IMR-90 (cell line): ENCODE results near the gene CLCF1. TPM values are rescaled to one million over a fixed set of nuclear protein-coding genes. Genes with fewer than 3 reads are reported as not detected.

ENCODE experiments used
- ATAC-seq: fragments of 200-7000 bp; cut with Tn5 transposase; 2 replicates; pipeline ENCODE4 v1.9.1; 2020; ENCODE audit warnings: low read depth, mild to moderate bottlenecking, moderate library complexity
- BruUV-seq: library from RNA; stranded (reverse); fragments of 400-500 nt; replicated peaks from 2 replicates; lab custom pipeline; 2021; lab: Mats Ljungman, UMichigan
- CTCF ChIA-PET: fragments of 300-600 bp; formaldehyde crosslinking; extraction: SDS; loops from one replicate; lab custom pipeline; 2021; ENCODE audit warnings: antibody characterized with exemption; lab: Yijun Ruan, JAX
- POLR2A ChIA-PET: fragments of 300-600 bp; sonication (Branson Sonifier 250); formaldehyde crosslinking; loops from one replicate; lab custom pipeline; 2022; ENCODE audit warnings: antibody characterized with exemption; ENCODE audit not compliant: unreplicated experiment; lab: Charles Lee
- DNase-seq: peaks from one replicate; pipeline ENCODE4 v3.0.0; 2013
- H2AFZ ChIP-seq: replicated peaks from 2 replicates; pipeline ENCODE3; 2013; ENCODE audit warnings: low read length, mild to moderate bottlenecking; ENCODE audit not compliant: poor library complexity
- H2AK5ac ChIP-seq: 2 replicates; pipeline ENCODE4 v1.6.1; 2013; ENCODE audit warnings: low read depth, low read length, inconsistent platforms
- H2AK9ac ChIP-seq: replicated peaks from 2 replicates; pipeline ENCODE3; 2013; ENCODE audit warnings: mild to moderate bottlenecking, low read depth, low read length, moderate library complexity; ENCODE audit not compliant: poor library complexity
- H2BK120ac ChIP-seq: 2 replicates; pipeline ENCODE4 v1.6.1; 2013; ENCODE audit warnings: low read depth, low read length, inconsistent platforms
- H2BK15ac ChIP-seq: 3 replicates; pipeline ENCODE4 v1.6.1; 2013; ENCODE audit warnings: low read depth, low read length, inconsistent platforms
- H2BK20ac ChIP-seq: 2 replicates; pipeline ENCODE4 v1.6.1; 2013; ENCODE audit warnings: low read depth, mild to moderate bottlenecking, inconsistent platforms, low read length, moderate library complexity
- H2BK5ac ChIP-seq: 2 replicates; pipeline ENCODE4 v1.6.1; 2013; ENCODE audit warnings: mild to moderate bottlenecking, low read depth, low read length, inconsistent platforms; ENCODE audit not compliant: poor library complexity, severe bottlenecking
- H3K14ac ChIP-seq: replicated peaks from 2 replicates; pipeline ENCODE4 v1.6.1; 2013; ENCODE audit warnings: low read depth, low read length, inconsistent platforms
- H3K18ac ChIP-seq: 2 replicates; pipeline ENCODE4 v1.6.1; 2013; ENCODE audit warnings: low read depth, low read length, control low read depth
- H3K23ac ChIP-seq: 2 replicates; pipeline ENCODE4 v1.6.1; 2013; ENCODE audit warnings: low read depth, low read length, inconsistent platforms
- H3K27ac ChIP-seq: 2 replicates; pipeline ENCODE4 v1.5.1; 2013; ENCODE audit warnings: mild to moderate bottlenecking, control low read depth, low read length; ENCODE audit not compliant: insufficient read depth
- H3K27me3 ChIP-seq: 2 replicates; pipeline ENCODE4 v1.6.1; 2013; ENCODE audit warnings: low read length; ENCODE audit not compliant: control insufficient read depth, insufficient read depth
- H3K36me3 ChIP-seq: 2 replicates; pipeline ENCODE4 v1.6.1; 2013; ENCODE audit warnings: low read length, mixed read lengths; ENCODE audit not compliant: control insufficient read depth, insufficient read depth
- H3K4ac ChIP-seq: 2 replicates; pipeline ENCODE4 v1.6.1; 2013; ENCODE audit warnings: low read depth, low read length, inconsistent platforms
- H3K4me1 ChIP-seq: 2 replicates; pipeline ENCODE4 v1.6.1; 2013; ENCODE audit warnings: low read length, mixed read lengths; ENCODE audit not compliant: control insufficient read depth, insufficient read depth
- H3K4me2 ChIP-seq: 2 replicates; pipeline ENCODE4 v1.6.1; 2013; ENCODE audit warnings: low read depth, mild to moderate bottlenecking, control low read depth, low read length, moderate library complexity
- H3K4me3 ChIP-seq: 2 replicates; pipeline ENCODE4 v1.5.1; 2013; ENCODE audit warnings: low read depth, mild to moderate bottlenecking, control low read depth, low read length, moderate library complexity; ENCODE audit not compliant: insufficient read depth
- H3K56ac ChIP-seq: 2 replicates; pipeline ENCODE4 v1.6.1; 2013; ENCODE audit warnings: low read length, inconsistent platforms; ENCODE audit not compliant: insufficient read depth; ENCODE audit errors: extremely low read depth
- H3K79me1 ChIP-seq, 2 experiments: 2 replicates each; pipeline ENCODE4 v1.6.1; 2013; ENCODE audit warnings: low read length in 2 of 2, inconsistent platforms in 1 of 2, low read depth in 1 of 2
- H3K9ac ChIP-seq: 2 replicates; pipeline ENCODE4 v1.6.1; 2013; ENCODE audit warnings: low read depth, low read length, control low read depth
- H3K9me1 ChIP-seq: 2 replicates; pipeline ENCODE4 v1.6.1; 2013; ENCODE audit warnings: low read length, inconsistent platforms; ENCODE audit not compliant: insufficient read depth
- H3K9me3 ChIP-seq: 2 replicates; pipeline ENCODE4 v1.6.1; 2013; ENCODE audit warnings: low read length; ENCODE audit not compliant: control insufficient read depth, insufficient read depth
- H4K20me1 ChIP-seq: 2 replicates; pipeline ENCODE4 v1.6.1; 2013; ENCODE audit warnings: low read length, inconsistent platforms; ENCODE audit not compliant: insufficient read depth
- H4K5ac ChIP-seq: 2 replicates; pipeline ENCODE4 v1.6.1; 2013; ENCODE audit warnings: mild to moderate bottlenecking, low read depth, low read length, control low read depth
- H4K8ac ChIP-seq, 2 experiments: 2 replicates each; pipeline ENCODE4 v1.6.1; 2013; ENCODE audit warnings: low read depth in 2 of 2, low read length in 2 of 2, control low read depth in 1 of 2, inconsistent platforms in 1 of 2
- H4K91ac ChIP-seq: 2 replicates; pipeline ENCODE4 v1.6.1; 2013; ENCODE audit warnings: low read depth, low read length, inconsistent platforms; ENCODE audit not compliant: insufficient read depth
- CEBPB ChIP-seq: IDR thresholded peaks from 2 replicates; pipeline ENCODE4 v1.6.1; 2012; ENCODE audit warnings: low read depth, low read length, improper control_type of control experiment
- CHD1 ChIP-seq: IDR thresholded peaks from 2 replicates; pipeline ENCODE4 v1.6.1; 2012; ENCODE audit warnings: low read depth, low read length, improper control_type of control experiment
- FOS ChIP-seq: fragments of 150-350 bp; IDR thresholded peaks from 2 replicates; pipeline ENCODE4 v1.6.1; 2016; ENCODE audit warnings: low read depth, low read length
- MAFK ChIP-seq: IDR thresholded peaks from 2 replicates; pipeline ENCODE4 v1.6.1; 2012; ENCODE audit warnings: low read depth, low read length, improper control_type of control experiment
- MAZ ChIP-seq: IDR thresholded peaks from 2 replicates; pipeline ENCODE4 v1.6.1; 2012; ENCODE audit warnings: low read depth, mild to moderate bottlenecking, low read length, improper control_type of control experiment, moderate library complexity, borderline replicate concordance
- MXI1 ChIP-seq: IDR thresholded peaks from 2 replicates; pipeline ENCODE4 v1.6.1; 2012; ENCODE audit warnings: low read depth, mild to moderate bottlenecking, low read length, moderate library complexity, borderline replicate concordance
- NFE2L2 ChIP-seq: fragments of 150-350 bp; IDR thresholded peaks from 2 replicates; pipeline ENCODE4 v1.6.1; 2016; ENCODE audit warnings: low read depth, mild to moderate bottlenecking, low read length
- RFX5 ChIP-seq: IDR thresholded peaks from 2 replicates; pipeline ENCODE4 v1.8.0; 2012; ENCODE audit warnings: low read depth, mild to moderate bottlenecking, low read length, moderate library complexity
- WGBS, 2 experiments: methylation state at CpG; one replicate each; pipeline versions ENCODE4 v1.1.5 to v1.1.7; 2013; ENCODE audit warnings: missing lambda C conversion rate in 2 of 2; ENCODE audit not compliant: insufficient read length in 1 of 2; ENCODE audit errors: extremely low coverage in 2 of 2; 5-methylcytosine and 5-hydroxymethylcytosine counted together
- dilution Hi-C: fragments of 300-500 bp; cut with HindIII; formaldehyde crosslinking; loops from one replicate; pipeline ENCODE4 v1.14.3; 2018; ENCODE audit warnings: low sequenced_read_pairs; ENCODE audit not compliant: unreplicated experiment
- in situ Hi-C: fragments of 300-500 bp; cut with MboI; formaldehyde crosslinking; loops from 3 replicates; pipeline ENCODE4 v1.14.3; 2019; ENCODE audit warnings: low sequenced_read_pairs, inconsistent platforms, mixed read lengths
- intact Hi-C: fragments of 100-400 bp; cut with micrococcal nuclease; formaldehyde crosslinking; loops from 2 replicates; pipeline ENCODE4 v1.10.0; 2022
- polyA plus RNA-seq, 3 experiments: library from polyadenylated mRNA; depleted of rRNA; stranded (reverse); fragments of >200 nt; gene quantifications; 2 replicates each; pipeline ENCODE4 v1.2.3, GENCODE V29; 2012; ENCODE audit warnings: low replicate concordance in 1 of 3
- total RNA-seq: library from RNA; depleted of rRNA; stranded (reverse); fragments of >200 nt; gene quantifications from 2 replicates; pipeline ENCODE4 v1.2.3, GENCODE V29; 2012
- TF ChIP-seq, protein P1 (sequence below): fragments of 150-350 bp; IDR thresholded peaks from 2 replicates; pipeline ENCODE4 v1.6.1; 2017; ENCODE audit warnings: mild to moderate bottlenecking, antibody characterized with exemption, low read length, low read depth

Gene CLCF1
- total and polyA plus RNA-seq, 2 of the 4 experiments (the other 2 are of a cell fraction), result 5.6 to 27.8 TPM

DNA sequence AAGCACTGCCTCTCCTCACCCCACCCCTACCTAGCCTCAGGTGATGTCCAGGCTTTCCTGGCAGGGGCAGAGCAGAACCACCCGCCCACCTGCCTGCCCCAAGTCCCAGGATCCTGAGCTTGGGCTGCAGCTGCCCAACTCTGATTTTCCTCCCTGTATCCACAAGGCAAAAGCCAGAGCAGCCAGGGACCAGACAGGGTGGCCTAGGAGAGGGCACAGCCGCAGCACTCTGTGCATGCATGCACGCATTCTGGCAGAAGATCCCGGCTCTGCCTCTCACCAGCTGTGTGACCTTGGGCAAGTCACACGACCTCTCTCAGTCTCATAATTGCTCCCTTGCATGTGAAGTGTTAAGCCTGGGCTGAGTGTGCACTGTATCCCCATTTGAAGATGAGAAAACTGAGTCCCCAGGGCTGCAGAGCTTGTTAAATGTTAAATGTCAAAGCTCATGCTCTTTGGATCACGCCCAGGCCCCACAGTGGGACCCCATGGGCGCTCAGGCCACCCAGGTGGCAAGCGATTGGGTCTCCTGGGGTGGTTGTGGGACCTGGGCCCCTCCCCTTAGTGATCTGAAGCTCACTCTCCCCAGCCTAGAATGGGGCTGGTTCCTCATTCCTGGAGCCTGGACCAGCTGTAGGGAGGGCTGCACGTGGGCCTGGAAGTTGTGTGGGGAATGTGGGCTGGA is 39.2 kb upstream of the CLCF1 start:
- Histone ChIP-seq H3K4ac (no peak overlapping the region), H3K9ac (no peak overlapping the region), H3K27ac (no peak overlapping the region), H2AK5ac (no peak overlapping the region), H3K4me1 (no peaks in the 10 kb centered on the region), H3K4me3 (no peak overlapping the region), H4K91ac (no peak overlapping the region), H2BK15ac (no peak overlapping the region), H3K27me3 (peaks cover 54% of the 10 kb centered on the region), H2AK9ac (peak overlapping the region; percentile 42), H3K23ac (no peak overlapping the region), H4K20me1 (no peaks in the 10 kb centered on the region), H2BK20ac (no peak overlapping the region), H2AFZ (peak overlapping the region; percentile 14), H3K4me2 (no peak overlapping the region), H3K9me3 (no peaks in the 10 kb centered on the region), H3K36me3 (no peaks in the 10 kb centered on the region), H3K79me1 (no peaks in the 10 kb centered on the region), H2BK120ac (no peak overlapping the region), H3K18ac (no peak overlapping the region), H4K5ac (no peak overlapping the region), H2BK5ac (no peak overlapping the region), H4K8ac (no peak overlapping the region), H3K56ac (no peak overlapping the region), H3K9me1 (no peaks in the 10 kb centered on the region), H3K14ac (no peak overlapping the region)
- 73% methylated on average over 2 of the region's 9 CpGs; no CpG with 5 or more reads in 1 of the 2 experiments for WGBS, 2 experiments
- no peak for DNase-seq
- TF ChIP-seq NFE2L2, result no peak
- no peak for TF ChIP-seq MAZ
- no peak for TF ChIP-seq FOS
- TF ChIP-seq MXI1, result no peak
- TF ChIP-seq, protein P1, sequence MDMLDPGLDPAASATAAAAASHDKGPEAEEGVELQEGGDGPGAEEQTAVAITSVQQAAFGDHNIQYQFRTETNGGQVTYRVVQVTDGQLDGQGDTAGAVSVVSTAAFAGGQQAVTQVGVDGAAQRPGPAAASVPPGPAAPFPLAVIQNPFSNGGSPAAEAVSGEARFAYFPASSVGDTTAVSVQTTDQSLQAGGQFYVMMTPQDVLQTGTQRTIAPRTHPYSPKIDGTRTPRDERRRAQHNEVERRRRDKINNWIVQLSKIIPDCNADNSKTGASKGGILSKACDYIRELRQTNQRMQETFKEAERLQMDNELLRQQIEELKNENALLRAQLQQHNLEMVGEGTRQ, result no peak
- no peak for TF ChIP-seq MAFK
- no peak for TF ChIP-seq CEBPB
- TF ChIP-seq RFX5, result no peak
- no peak for TF ChIP-seq CHD1
- ChIA-PET POLR2A (no interaction called here), CTCF (interaction anchor here (0.6 kb wide), 1 partner anchor 1208 kb away, joined by 3 read pairs; no protein-coding TSS in a partner anchor)
- dilution Hi-C loops, result no loop called here
- intact Hi-C loops, result no loop called here
- peak; percentile 8; the same call in 1 of the 2 replicates for ATAC-seq
- in situ Hi-C loops, result no loop called here
- BruUV-seq, result no TSS peak
